CD4-positive, alpha-beta T cell treated with Interleukin-17A for 1 hour (primary cell): ENCODE measurements around the gene COMMD1.
"Not testable (repeated sequence)": the region's sequence is repeated elsewhere in the genome, so short reads cannot be mapped to it uniquely, and the experiment has no call there.

Experiments used
- DNase-seq: peaks from one replicate; pipeline ENCODE4 v3.0.0-alpha.2; 2020

The COMMD1 gene

DNA sequence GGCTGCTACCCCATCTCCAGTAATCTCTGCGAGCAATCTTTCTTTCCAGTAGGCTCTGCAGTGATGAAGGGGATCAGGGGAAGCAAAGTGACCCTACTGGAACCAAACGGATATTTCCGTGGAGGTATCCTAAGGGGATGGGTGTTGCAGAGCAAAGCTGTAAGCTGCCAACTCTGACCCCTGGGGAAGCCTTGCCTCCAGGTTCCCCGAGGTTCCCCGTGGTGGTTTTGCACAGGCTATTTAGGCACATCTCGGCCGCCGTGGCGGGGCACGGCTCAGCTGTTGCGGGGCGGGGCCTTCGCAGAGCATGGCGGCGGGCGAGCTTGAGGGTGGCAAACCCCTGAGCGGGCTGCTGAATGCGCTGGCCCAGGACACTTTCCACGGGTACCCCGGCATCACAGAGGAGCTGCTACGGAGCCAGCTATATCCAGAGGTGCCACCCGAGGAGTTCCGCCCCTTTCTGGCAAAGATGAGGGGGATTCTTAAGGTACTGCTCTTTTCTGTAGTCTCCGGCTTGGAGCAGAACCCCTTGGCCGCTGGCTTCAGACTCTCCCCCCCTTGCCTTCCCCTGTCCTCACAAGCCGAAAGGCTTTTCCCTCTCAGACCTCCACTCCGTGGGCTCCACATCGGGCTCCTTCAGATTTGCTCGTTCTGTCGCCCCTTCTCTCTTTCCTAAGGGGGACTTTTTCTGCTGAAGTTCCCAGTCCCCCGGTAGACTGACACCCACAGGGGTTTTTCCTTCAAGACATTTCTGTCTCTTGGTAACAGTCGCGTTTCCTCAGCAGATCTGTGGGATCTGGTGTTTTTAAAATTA lies at the start of gene COMMD1:
Gene COMMD1 (plus strand): TSS at position 303 of the 814 bp plus-strand sequence. CDS start 5 bp downstream, at position 308.
- peak; percentile 82 for DNase-seq

DNA sequence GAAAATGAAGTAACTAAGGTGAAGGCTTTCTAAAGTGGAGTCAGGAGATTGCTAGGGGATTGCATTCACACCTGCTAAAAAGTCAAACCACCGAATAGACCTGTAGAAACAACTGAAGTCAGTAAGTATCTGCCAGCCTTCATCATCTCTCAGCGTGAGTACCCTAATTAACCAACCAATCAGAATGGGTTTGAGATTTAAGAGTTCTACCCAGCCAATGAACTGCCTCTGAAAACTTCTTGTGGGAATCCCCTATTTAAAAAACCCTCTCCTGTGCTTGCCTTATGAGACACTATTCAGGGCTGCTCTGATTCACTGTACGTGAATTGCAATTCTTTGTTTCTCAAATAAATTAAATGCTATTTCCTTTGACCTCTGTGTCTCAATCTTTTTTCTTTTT lies 48.2 kb upstream of the COMMD1 start:
- no peak for DNase-seq

DNA sequence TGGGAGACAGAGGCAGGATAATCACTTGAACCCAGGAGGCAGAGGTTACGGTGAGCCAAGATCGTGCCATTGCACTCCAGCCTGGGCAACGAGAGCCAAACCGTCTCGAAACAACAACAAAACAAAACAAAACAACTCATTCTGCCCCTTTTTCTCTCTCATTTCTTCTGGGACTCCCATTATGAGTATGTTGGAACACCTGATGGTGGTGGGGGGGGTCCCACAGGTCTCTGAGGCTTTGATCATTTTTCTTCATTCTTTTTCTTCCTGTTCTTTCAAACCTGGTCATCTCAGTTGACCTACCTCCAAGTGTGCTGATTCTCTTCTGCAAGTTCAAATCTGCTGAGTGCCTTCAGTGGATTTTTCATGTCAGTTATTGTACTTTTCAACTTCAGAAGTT lies 43.4 kb upstream of the COMMD1 start:
- DNase-seq: no peak

DNA sequence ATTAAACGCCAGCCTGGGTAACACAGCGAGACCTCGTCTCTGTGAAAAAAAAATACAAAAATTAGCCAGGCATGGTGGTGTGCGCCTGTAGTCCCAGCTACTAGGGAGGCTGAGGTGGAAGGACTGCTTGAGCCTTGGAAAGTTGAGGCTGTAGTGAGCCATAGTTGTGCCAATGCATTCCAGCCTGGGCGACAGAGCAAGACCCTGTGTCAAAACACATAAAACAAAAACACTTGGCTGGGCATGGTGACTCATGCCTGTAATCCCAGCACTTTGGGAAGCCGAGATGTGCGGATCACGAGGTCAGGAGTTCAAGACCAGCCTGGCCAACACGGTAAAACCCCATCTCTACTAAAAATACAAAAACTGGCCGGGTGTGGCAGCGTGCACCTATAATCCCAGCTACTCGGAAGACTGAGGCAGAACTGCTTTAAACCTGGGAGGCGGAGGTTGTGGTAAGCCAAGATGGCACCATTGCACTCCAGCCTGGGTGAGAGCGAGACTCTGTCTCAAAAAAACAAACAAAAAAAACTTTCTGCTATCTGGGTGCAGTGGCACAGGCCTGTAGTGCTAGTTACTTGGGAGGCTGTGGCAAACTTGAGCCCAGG lies 38.9 kb upstream of the COMMD1 start:
- DNase-seq: not testable (repeated sequence)

DNA sequence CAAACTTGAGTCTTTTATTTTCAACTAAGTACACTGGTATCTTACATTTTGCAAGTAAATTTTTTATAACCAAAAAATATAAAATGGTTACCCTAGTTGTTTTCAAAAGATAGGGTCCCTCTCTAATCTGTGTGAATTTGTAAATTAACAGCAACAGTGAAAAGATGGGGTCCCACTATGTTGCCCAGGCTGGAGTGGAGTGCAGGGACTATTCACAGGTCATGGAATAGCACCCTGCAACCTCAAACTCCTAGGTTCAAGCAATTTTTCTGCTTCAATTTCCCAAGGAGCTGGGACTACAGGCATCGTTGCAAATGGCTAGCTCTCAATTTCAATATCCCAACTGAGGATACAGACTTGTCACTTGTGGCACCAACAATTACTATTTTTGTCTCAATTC lies 29.1 kb upstream of the COMMD1 start:
- no peak for DNase-seq

DNA sequence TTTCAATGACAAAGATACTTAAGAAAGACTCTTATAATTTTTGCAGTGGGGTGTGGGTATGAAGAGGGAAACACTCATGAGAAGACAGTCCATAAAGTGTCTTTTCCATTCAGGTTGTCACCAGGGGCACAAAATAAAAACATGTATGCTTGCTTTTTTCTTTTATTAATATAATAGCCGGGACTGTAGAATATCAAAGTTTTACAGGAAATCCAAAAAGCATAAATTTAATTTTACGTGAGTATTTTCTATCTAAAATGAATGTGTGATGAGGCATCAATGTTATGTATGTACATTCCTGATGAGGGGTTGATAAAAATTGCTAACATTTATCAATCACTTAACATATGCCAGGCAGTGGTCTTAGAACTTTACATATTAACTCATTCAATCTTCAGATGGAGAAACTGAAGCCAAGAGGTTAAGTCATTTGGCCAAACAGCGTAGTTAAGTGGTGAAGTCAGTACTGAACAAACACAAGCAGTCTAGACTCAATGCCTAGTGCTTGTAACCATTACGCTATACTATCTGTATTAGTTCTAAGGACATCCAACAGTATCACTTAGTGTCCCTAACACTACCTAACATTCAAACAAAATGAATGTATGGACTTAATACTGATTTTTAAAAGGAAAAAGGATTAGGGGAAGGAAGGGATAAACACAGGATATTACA lies 27.8 kb upstream of the COMMD1 start:
- no peak for DNase-seq

DNA sequence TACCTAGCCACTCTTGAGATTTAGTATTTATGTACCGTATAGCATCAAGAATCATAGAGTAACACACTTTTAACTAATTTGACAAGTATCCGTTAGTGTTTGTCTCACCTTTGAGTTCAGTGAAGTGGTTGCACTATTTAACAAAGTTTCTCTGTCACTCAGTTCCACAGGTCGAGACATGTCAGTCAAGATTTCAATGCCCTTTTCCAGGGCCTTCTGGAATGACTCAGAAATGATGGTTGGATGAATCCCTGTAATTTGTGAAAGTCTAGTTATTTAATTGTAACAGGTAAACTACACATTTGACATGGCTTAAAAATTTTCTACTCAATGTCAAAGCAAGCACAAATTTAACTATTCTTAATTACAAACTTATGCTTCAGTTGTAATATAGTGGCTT lies 26.7 kb upstream of the COMMD1 start:
- no peak for DNase-seq

DNA sequence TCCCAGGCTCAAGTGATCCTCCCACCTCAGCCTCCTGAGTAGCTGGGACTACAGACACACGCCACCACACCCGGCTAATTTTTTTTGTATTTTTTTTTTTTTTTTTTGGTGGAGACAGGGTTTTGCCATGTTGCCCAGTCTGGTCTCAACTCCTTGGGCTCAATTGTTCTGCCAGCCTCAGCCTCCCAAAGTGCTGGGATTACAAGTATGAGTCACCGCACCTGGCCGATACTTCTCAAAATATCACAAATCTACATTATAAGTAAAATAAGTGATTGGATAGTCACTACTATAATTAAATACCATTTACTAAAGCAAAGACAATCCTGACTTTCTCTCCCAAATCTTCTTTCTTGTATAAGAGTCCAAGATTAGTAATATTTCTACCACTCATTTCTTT lies 26.1 kb upstream of the COMMD1 start:
- DNase-seq: not testable (repeated sequence)

DNA sequence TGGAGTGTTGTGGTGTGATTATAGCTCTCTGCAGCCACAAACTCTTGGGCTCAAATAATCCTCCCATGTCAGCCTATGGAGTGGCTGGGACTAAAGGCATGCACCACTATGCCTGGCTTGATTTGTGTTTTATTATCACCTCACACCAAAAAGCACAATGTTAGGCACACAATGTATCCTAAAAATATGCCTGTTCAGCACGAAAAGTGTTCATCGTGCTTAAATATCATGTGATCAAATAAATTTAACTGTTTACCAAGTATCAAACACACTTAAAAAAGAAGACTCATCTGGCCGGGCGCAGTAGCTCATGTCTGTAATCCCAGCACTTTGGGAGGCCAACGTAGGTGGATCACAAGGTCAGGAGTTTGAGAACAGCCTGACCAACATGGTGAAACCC lies 22.6 kb upstream of the COMMD1 start:
- DNase-seq: no peak

DNA sequence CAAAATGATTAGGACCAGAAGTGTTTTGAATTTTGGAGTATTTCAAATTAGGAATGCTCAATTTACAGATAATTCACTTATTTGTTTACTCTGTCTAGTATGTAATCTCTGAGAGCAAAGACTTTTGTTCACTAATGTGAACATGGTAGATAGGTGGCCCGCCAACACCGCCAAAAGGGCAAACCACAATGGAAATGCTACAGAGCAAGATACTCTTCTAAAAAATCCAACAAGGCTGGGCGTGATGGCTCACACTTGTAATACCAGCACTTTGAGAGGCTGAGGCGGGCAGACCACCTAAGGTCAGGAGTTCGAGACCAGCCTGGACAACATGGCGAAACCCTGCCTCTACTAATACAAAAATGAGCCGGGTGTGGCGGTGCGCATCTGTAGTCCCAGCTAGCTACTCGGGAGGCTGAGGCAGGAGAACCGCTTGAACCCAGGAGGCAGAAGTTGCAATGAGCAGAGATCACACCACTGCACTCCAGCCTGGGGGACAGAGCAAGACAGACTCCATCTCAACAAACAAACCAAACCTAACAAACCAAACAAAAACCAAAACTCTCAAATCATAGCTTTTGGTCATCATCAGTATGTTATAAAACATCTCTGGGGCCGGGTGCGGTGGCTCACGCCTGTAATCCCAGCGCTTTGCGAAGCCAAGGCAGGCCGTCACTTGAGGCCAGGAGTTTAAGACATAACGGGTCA lies 19.4 kb upstream of the COMMD1 start:
- DNase-seq: no peak

DNA sequence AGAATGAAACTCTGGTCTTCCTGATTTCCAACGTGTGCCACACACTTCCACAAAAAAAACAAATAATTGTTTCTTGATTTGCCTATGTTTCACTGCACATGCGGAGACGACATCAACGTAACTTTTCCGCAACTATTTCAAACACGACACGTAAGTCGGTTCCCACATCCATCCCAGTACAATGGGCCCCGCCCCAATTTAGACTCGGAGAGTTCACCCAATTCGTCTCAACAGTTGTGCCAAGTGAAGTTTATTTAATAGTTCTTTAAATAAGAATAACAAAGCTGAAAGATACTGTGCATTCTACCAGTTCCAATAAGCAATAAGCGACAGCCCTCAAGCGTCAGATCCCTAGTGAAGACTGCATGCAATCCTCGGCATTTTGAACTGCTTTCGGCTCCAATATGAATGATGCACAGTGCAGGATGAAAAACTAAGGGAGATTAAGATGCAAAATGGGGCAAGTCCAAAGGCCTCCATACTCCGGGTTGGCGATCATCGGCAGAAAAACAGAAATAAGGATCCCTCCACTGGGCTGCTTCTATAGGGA lies 17.7 kb upstream of the COMMD1 start:
- peak; percentile 43 for DNase-seq

DNA sequence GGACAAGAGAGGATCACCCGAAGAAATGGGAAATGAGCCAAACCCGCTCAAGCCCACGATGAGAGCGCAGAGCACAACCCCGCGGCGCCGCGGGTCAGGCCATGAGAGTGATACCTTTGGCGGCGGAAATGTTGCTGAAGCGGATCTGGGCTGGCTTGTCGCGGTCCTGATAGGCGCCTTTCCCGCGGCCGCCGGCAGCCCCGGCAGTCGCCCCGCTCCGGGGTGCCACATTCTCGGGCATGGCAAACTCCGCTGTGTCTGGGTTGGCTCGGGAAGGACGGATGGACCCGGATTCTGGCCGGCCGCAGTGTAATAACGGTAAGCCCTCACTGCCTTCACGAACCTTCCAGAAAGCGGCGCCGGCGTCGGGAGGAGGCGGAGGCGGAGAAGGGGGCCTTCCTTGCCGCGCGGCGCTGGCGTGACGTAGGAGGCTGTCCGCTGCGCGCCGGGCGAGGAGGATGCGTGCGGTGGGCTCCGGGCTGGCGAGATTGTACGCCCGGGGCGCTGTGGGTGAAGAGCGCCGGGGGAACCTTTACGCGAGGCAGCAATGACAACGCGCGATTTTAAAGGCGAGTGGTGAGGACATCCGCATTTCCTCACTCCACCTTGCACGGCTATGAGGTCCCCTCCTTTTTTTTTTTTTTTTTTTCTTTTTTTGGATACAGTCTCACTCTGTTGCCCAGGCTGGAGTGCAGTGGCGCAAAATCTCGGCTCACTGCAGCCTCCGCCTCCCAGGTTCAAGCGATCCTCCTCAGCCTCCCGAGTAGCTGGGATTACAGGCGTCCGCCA lies 17.0 kb upstream of the COMMD1 start, which contains the start of gene CCT4:
Gene CCT4 (minus strand): TSS at position 390 of the 789 bp plus-strand sequence. CDS start 149 bp downstream, at position 241.
- DNase-seq: peak; percentile 93

DNA sequence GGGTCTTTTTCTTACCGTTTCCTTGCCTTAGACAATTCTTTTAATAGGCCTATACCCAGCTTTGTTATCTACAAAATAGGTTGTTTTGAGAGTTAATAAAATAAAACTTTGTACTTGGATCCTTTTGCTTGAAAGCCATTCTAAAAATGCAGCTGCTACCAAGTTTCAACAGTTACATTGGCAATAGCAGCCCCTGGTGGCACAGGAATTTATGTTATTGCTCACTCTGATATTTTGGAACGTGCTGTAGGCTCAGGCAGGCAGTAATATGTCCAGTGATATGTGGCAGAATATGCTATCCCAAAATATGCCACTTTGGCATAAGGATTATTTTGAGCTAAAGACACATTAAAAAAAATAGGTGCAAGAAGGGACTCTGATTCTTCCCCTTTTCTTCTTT lies 6.7 kb upstream of the COMMD1 start:
- peak; percentile 19 for DNase-seq

DNA sequence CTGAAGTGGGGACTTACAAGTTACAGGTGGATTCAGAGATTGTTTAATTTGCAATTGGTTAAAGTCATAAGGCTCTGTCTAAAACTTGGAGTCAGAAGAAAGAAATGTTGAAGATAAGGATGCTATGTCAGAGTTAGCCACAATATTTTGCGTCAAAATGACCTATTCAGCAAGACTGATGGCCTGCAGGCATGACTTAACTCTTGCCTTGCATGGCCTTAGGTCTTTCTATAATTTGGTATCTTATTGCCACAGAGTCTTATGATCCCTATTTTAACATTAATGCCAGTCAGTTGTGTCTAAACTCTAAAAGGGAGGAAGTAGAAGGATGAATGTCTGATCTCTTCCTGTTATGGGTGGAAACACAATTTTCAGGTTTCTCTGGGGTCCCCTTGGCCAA lies 5.2 kb upstream of the COMMD1 start:
- no peak for DNase-seq

DNA sequence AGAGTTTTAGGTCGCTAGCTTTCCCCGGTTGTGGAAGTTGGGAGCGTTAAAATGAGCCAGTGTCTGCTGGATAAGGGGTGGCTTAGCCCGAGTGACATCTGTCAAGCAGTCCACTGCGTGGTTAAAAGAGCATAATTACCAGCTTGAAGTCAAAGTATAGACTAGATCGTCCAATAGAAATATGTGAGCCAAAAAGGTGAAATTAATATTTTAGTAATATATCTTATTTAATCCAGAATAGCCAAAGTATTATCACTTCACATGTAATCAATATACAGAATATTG lies 654 bp downstream of the COMMD1 start:
- DNase-seq: no peak

DNA sequence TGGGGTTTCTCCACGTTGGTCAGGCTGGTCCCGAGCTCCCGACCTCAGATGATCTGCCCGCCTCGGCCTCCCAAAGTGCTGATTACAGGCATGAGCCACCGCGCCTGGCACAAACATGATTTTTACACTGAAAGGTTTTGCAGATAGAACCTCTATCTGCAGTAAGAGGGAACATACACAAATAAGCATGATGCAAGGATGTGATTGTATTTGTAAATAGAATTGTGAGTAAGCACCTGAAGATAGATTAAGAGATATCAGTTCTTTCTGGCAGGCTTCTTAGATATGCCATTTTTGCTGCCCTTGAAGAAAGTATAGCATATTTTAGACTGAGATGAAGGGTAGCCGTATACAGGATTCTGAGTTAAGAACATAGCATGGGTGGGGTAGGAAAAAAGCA lies 3.6 kb downstream of the COMMD1 start:
- DNase-seq: no peak

DNA sequence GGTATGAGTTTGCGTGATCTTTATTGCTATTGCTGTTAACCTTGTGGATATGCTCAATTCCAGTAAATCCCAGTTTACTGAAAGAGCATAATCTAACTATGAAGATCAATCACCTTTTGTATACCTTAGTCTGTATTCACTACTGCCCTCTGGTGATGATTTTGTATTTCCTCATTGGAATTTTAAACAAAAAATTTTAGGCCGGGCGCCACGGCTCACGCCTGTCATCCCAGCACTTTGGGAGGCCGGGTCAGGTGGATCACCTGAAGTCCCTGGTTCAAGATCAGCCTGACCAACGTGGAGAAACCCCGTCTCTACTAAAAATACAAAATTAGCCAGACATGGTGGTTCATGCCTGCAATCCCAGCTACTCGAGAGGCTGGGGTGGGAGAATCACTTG lies 5.1 kb downstream of the COMMD1 start:
- no peak for DNase-seq

DNA sequence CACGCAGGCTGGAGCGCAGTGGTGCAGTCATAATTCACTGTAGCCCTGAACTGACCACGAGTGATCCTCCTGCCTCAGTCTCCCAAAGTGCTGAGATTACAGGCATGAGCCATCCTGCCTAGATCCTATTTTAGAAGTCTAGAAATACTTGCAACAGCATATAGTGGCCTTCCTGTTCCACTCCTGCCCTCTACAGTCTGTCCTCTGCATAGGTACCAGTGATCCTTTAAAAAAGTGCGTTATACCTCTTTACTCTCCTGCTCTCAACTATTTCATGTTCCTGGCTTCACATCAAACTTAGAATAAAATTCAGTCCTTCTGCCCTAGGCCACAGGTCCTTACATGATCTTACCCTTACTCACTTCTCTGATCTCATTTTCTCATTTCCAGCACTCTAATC lies 6.0 kb downstream of the COMMD1 start:
- DNase-seq: no peak

DNA sequence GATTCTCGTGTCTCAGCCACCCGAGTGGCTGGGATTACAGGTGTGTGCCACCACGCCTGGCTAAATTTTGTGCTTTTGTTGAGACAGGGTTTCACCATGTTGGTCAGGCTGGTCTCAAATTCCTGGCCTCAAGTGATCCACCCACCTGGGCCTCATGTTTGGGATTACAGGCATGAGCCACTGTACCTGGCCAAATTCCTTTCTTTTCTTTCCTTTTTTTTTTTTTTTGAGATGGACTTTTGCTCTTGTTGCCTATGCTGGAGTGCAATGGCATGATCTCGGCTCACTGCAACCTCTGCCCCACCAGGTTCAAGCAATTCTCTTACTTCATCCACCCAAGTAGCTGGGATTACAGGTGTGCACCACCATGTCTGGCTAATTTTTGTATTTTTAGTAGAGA lies 9.3 kb downstream of the COMMD1 start:
- not testable (repeated sequence) for DNase-seq

DNA sequence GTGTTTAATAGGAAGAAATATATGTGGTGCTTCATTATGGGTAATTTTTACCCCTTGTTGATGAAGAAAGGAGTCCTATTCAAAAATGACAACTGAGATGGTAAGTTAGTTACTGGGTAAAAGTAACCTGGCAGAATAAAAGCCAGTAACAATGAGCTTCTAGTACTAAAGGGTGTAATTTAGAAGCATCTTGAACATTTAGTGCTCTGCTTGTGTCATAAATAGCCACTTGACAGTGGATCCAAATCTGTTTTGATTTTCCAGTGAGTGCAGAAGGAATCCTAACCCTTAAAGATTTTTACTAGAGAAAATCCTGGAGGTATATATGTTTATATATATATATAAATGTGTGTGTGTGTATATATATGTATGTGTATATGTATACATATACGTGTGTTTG lies 15.1 kb downstream of the COMMD1 start:
- DNase-seq: no peak

DNA sequence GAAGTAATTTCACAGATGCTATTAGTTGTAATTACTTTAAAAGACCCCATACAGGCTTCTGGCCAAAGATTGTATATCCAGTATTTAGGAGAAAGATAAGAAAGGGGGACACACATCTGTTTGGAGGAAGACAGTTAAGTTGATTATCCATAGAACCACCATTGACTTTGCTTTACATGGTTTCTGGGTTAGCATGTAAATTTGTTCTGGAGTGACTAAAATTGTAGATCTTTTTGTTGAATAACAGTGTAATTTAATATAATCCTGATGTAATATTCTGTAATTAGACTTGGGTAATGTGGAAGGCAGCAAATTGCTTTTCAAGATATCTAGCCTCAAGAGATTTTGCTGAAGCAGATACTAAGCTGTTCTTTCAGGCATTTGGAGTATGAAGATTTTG lies 17.2 kb downstream of the COMMD1 start:
- DNase-seq: no peak

DNA sequence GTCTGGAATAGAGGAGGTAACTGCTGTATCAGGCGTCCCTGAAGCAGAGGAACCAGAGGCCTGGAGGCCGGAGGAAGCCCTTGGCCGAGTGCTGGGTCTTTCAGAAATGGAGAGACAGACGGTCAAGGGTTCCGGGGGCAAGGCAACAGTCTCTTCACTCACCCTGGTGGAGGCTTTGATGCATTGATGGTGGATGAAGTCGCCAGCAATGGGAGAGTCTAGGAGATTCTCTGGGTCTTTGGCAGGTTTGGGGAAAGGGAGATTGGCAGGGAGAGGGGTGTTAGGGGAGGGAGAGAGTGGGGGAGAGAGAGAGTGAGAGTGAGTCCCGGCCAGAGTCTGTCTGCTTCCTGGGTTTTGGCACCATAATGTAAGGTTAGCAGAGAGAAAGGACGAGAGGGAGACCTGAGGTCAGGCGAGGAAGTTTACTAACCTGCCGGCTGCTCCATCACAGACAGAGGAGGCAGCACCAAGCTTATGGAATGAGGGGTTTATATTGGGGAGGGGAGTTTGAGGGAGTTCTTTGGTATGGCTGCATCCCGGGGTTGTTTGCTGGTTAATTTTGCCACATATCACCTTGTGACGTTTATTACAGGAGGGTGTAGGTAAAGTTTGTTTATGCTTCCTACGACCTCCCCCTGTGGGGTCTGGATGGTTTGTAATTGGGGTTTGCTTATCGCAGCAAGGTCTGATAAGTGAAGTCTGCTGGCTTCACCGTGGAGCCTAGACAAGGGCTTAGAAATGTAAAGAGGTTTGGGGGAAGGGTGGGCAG lies 19.6 kb downstream of the COMMD1 start:
- DNase-seq: no peak
